H1 (cell line): ENCODE data around the gene RNF214. TPM values are rescaled to one million over a fixed set of nuclear protein-coding genes. Genes with fewer than 3 reads are reported as not detected.

Experiments used
- CTCF ChIA-PET: fragments of 300-600 bp; sonication (Branson Sonifier 250); formaldehyde crosslinking; loops from one replicate; lab custom pipeline; 2021; ENCODE audit not compliant: partially characterized antibody; lab: Charles Lee
- POLR2A ChIA-PET: fragments of 300-600 bp; sonication (Branson Sonifier 250); formaldehyde crosslinking; loops from one replicate; lab custom pipeline; 2021; ENCODE audit warnings: inconsistent platforms; ENCODE audit not compliant: partially characterized antibody; lab: Charles Lee
- DNase-seq, 2 experiments: peaks; one replicate each; pipeline versions ENCODE4 v3.0.0 to v3.0.0-alpha.2; 2010 to 2022; ENCODE audit warnings: low spot score in 2 of 2, low read depth in 1 of 2, mixed read lengths in 1 of 2
- FAIRE-seq: peaks from 2 replicates; lab custom pipeline; 2011; peaks lifted over from hg19 to GRCh38; lab: Jason Lieb, UNC
- H2AFZ ChIP-seq: 2 replicates; pipeline ENCODE4 v1.8.1; 2012; ENCODE audit warnings: low read length, inconsistent platforms
- H2AK5ac ChIP-seq: 2 replicates; pipeline ENCODE4 v1.6.1; 2013; ENCODE audit warnings: low read depth, low read length
- H2BK120ac ChIP-seq: replicated peaks from 2 replicates; pipeline ENCODE3; 2013; ENCODE audit warnings: low read depth, low read length, inconsistent platforms
- H2BK12ac ChIP-seq: 2 replicates; pipeline ENCODE4 v1.6.1; 2013; ENCODE audit warnings: low read depth, low read length
- H2BK15ac ChIP-seq: 2 replicates; pipeline ENCODE4 v1.6.1; 2013; ENCODE audit warnings: low read length
- H2BK20ac ChIP-seq: 2 replicates; pipeline ENCODE4 v1.6.1; 2013; ENCODE audit warnings: low read length
- H2BK5ac ChIP-seq: 2 replicates; pipeline ENCODE4 v1.6.1; 2013; ENCODE audit warnings: low read depth, low read length
- H3K14ac ChIP-seq: 2 replicates; pipeline ENCODE4 v1.6.1; 2013; ENCODE audit warnings: inconsistent platforms; ENCODE audit not compliant: insufficient read length
- H3K18ac ChIP-seq: 2 replicates; pipeline ENCODE4 v1.6.1; 2013; ENCODE audit warnings: low read length; ENCODE audit errors: extremely low read depth
- H3K23ac ChIP-seq: 2 replicates; pipeline ENCODE4 v1.6.1; 2013; ENCODE audit warnings: inconsistent platforms; ENCODE audit not compliant: insufficient read length
- H3K23me2 ChIP-seq: 2 replicates; pipeline ENCODE4 v1.6.1; 2013; ENCODE audit warnings: low read depth, low read length
- H3K27ac ChIP-seq: 2 replicates; pipeline ENCODE4 v1.6.1; 2011; ENCODE audit warnings: low read depth, low read length, inconsistent platforms
- H3K27me3 ChIP-seq, 4 experiments: replicated peaks in 1 of 4; 1 replicate in 1 of 4; 2 replicates in 3 of 4; pipeline versions ENCODE4 v1.6.1 to v1.8.1; 2011 to 2013; ENCODE audit warnings: low read length in 3 of 4, mild to moderate bottlenecking in 3 of 4, inconsistent platforms in 2 of 4, mixed read lengths in 2 of 4, moderate library complexity in 1 of 4; ENCODE audit not compliant: control insufficient read depth in 3 of 4, insufficient read depth in 3 of 4; ENCODE audit errors: extremely low read depth in 1 of 4
- H3K36me3 ChIP-seq, 4 experiments: 2 replicates each; pipeline versions ENCODE4 v1.6.1 to v1.8.1; 2011 to 2013; ENCODE audit warnings: mild to moderate bottlenecking in 4 of 4, low read length in 3 of 4, moderate library complexity in 2 of 4, control low read depth in 1 of 4, inconsistent platforms in 1 of 4; ENCODE audit not compliant: insufficient read depth in 4 of 4, control insufficient read depth in 2 of 4
- H3K4ac ChIP-seq: replicated peaks from 2 replicates; pipeline ENCODE3; 2013; ENCODE audit warnings: low read length, low read depth, mixed read lengths, inconsistent platforms; ENCODE audit not compliant: insufficient read length
- H3K4me1 ChIP-seq, 4 experiments: replicated peaks in 1 of 4; 1 replicate in 1 of 4; 2 replicates in 3 of 4; pipeline versions ENCODE4 v1.6.1 to v1.8.1; 2011 to 2013; ENCODE audit warnings: low read length in 3 of 4, inconsistent platforms in 2 of 4, mixed read lengths in 1 of 4; ENCODE audit not compliant: insufficient read depth in 4 of 4, control insufficient read depth in 3 of 4
- H3K4me2 ChIP-seq, 2 experiments: 2 replicates each; pipeline versions ENCODE4 v1.6.1 to v1.8.1; 2011 to 2013; ENCODE audit warnings: low read depth in 2 of 2, low read length in 2 of 2, control low read depth in 1 of 2, inconsistent platforms in 1 of 2, mild to moderate bottlenecking in 1 of 2; ENCODE audit not compliant: insufficient read depth in 1 of 2
- H3K4me3 ChIP-seq, 4 experiments: fragments of 200-600, 300-600 bp in 1 of 4; sonication (generic), shearing (Covaris generic), sonication (Bioruptor Twin) in 1 of 4; 2 replicates each; pipeline versions ENCODE4 v1.5.1 to v1.8.1; 2011 to 2016; ENCODE audit warnings: low read length in 4 of 4, low read depth in 3 of 4, control low read depth in 2 of 4, inconsistent platforms in 2 of 4, mild to moderate bottlenecking in 2 of 4, mixed read lengths in 1 of 4, moderate library complexity in 1 of 4; ENCODE audit not compliant: insufficient read depth in 2 of 4; ENCODE audit errors: extremely low read depth in 1 of 4
- H3K56ac ChIP-seq: replicated peaks from 2 replicates; pipeline ENCODE3; 2013; ENCODE audit warnings: low read depth, mild to moderate bottlenecking, mixed read lengths, low read length, inconsistent platforms; ENCODE audit not compliant: insufficient read length
- H3K79me1 ChIP-seq: 2 replicates; pipeline ENCODE4 v1.6.1; 2013; ENCODE audit warnings: low read depth, low read length, control low read depth
- H3K79me2 ChIP-seq, 2 experiments: 2 replicates each; pipeline versions ENCODE4 v1.6.1 to v1.8.1; 2012 to 2013; ENCODE audit warnings: low read length in 2 of 2, mild to moderate bottlenecking in 2 of 2, inconsistent platforms in 1 of 2; ENCODE audit not compliant: insufficient read depth in 2 of 2, control insufficient read depth in 1 of 2
- H3K9ac ChIP-seq, 4 experiments: replicated peaks in 1 of 4; 1 replicate in 1 of 4; 2 replicates in 3 of 4; pipeline versions ENCODE4 v1.6.1 to v1.8.1; 2011 to 2013; ENCODE audit warnings: low read depth in 3 of 4, low read length in 3 of 4, control low read depth in 2 of 4, mild to moderate bottlenecking in 2 of 4, moderate library complexity in 2 of 4, inconsistent platforms in 1 of 4; ENCODE audit errors: extremely low read depth in 1 of 4
- H3K9me3 ChIP-seq, 2 experiments: 2 replicates each; pipeline versions ENCODE4 v1.6.1 to v1.8.1; 2012 to 2013; ENCODE audit warnings: mild to moderate bottlenecking in 2 of 2, moderate library complexity in 2 of 2, control low read depth in 1 of 2, inconsistent platforms in 1 of 2, low read depth in 1 of 2, low read length in 1 of 2, mixed read lengths in 1 of 2; ENCODE audit not compliant: insufficient read depth in 2 of 2
- H4K20me1 ChIP-seq, 2 experiments: replicated peaks in 1 of 2; 2 replicates each; pipeline versions ENCODE3 to v1.8.1; 2011 to 2013; ENCODE audit warnings: inconsistent platforms in 2 of 2, low read length in 2 of 2, mild to moderate bottlenecking in 1 of 2; ENCODE audit not compliant: insufficient read depth in 2 of 2, control insufficient read depth in 1 of 2
- H4K5ac ChIP-seq: 2 replicates; pipeline ENCODE4 v1.6.1; 2013; ENCODE audit warnings: low read length, low read depth, mixed read lengths, inconsistent platforms; ENCODE audit not compliant: insufficient read length
- H4K8ac ChIP-seq: 2 replicates; pipeline ENCODE4 v1.8.0; 2013; ENCODE audit warnings: mild to moderate bottlenecking, moderate library complexity, low read length, inconsistent platforms; ENCODE audit not compliant: insufficient read depth; ENCODE audit errors: extremely low read depth
- H4K91ac ChIP-seq: replicated peaks from 2 replicates; pipeline ENCODE3; 2013; ENCODE audit warnings: low read length, mixed read lengths, inconsistent platforms; ENCODE audit not compliant: insufficient read length
- BACH1 ChIP-seq: IDR thresholded peaks from 2 replicates; pipeline ENCODE4 v1.6.1; 2012; ENCODE audit warnings: low read length, improper control_type of control experiment
- E2F6 ChIP-seq: IDR thresholded peaks from 2 replicates; pipeline ENCODE4 v1.6.1; 2012; ENCODE audit warnings: inconsistent platforms
- EZH2 ChIP-seq: fragments of 200-600 bp; sonication (generic); IDR thresholded peaks from 2 replicates; pipeline ENCODE4 v1.7.1; 2012; ENCODE audit warnings: low read depth, mild to moderate bottlenecking, moderate library complexity, low read length, inconsistent platforms; ENCODE audit not compliant: severe bottlenecking
- MAFK ChIP-seq: IDR thresholded peaks from 2 replicates; pipeline ENCODE4 v1.6.1; 2012; ENCODE audit warnings: low read depth, mild to moderate bottlenecking, improper control_type of control experiment, low read length
- POLR2A ChIP-seq, 2 experiments: IDR thresholded peaks; 1 replicate in 1 of 2; 2 replicates in 1 of 2; pipeline ENCODE4 v1.6.1; 2011; ENCODE audit warnings: low read depth in 2 of 2, low read length in 2 of 2, mild to moderate bottlenecking in 2 of 2; ENCODE audit errors: control extremely low read depth in 1 of 2
- RNF2 ChIP-seq: fragments of 200-900, 300-1000 bp; sonication (generic); IDR thresholded peaks from 2 replicates; pipeline ENCODE4 v1.7.1; 2016; ENCODE audit warnings: borderline replicate concordance, low read depth, mild to moderate bottlenecking, antibody characterized with exemption, low read length; ENCODE audit not compliant: poor library complexity, severe bottlenecking; ENCODE audit errors: missing control alignments
- TAF1 ChIP-seq: IDR thresholded peaks from 2 replicates; pipeline ENCODE4 v1.6.1; 2011; ENCODE audit warnings: mild to moderate bottlenecking, low read depth, low read length
- ZNF274 ChIP-seq: IDR thresholded peaks from 2 replicates; pipeline ENCODE4 v1.7.0; 2012; ENCODE audit warnings: low read length, borderline replicate concordance; ENCODE audit errors: extremely low read depth
- WGBS, 2 experiments: shearing (Covaris generic) in 1 of 2; methylation state at CpG; one replicate each; pipeline versions ENCODE4 v1.1.6 to v1.1.7; 2013 to 2015; ENCODE audit warnings: low lambda C conversion rate in 2 of 2, mixed read lengths in 2 of 2, inconsistent platforms in 1 of 2, low coverage in 1 of 2, missing lambda C conversion rate in 1 of 2; ENCODE audit not compliant: insufficient replicate concordance in 2 of 2, insufficient coverage in 1 of 2, insufficient read length in 1 of 2; ENCODE audit errors: extremely low coverage in 1 of 2, missing lambda C conversion rate in 1 of 2; 5-methylcytosine and 5-hydroxymethylcytosine counted together
- polyA plus RNA-seq, 7 experiments: library from polyadenylated mRNA; depleted of rRNA in 3 of 7; stranded (reverse) in 5 of 7; unstranded in 2 of 7; fragments of >200 nt in 5 of 7; fragments of 200-250 nt in 2 of 7; gene quantifications; 1 replicate in 5 of 7; 2 replicates in 1 of 7; 4 replicates in 1 of 7; pipeline versions ENCODE4 v1.2.1 to v1.2.3, GENCODE V29; 2011 to 2013; ENCODE audit warnings: missing spikeins in 2 of 7, mixed read lengths in 2 of 7
- total RNA-seq: library from RNA; stranded (reverse); fragmentation: NEBNext Ultra II Directional; extraction: Animal tissue kit (Norgen Biotek cat#: 25700); gene quantifications from 2 replicates; pipeline ENCODE4 v1.2.1, GENCODE V29; 2021
- TF ChIP-seq, protein P1 (sequence below), 3 experiments: IDR thresholded peaks; 1 replicate in 2 of 3; 2 replicates in 1 of 3; pipeline versions ENCODE4 v1.5.1 to v1.6.1; 2011; ENCODE audit warnings: low read length in 3 of 3, mild to moderate bottlenecking in 3 of 3, inconsistent platforms in 2 of 3, low read depth in 1 of 3, moderate library complexity in 1 of 3; ENCODE audit not compliant: insufficient read depth in 1 of 3; ENCODE audit errors: control extremely low read depth in 1 of 3

RNF214 gene
- total and polyA plus RNA-seq, 2 of the 8 experiments (the other 6 are each of a cell fraction or from before 2014, with no cell fraction given), result 34.9 to 35.6 TPM

- ChIA-PET POLR2A (interaction anchor here (0.9 to 2.4 kb wide), 4 partner anchors 8 to 22 kb away, joined by 3 to 6 read pairs (median 4); partner anchors contain the start of gene CEP164), CTCF (interaction anchor here (0.6 to 1.5 kb wide), 3 partner anchors 10 to 216 kb away, joined by 3 read pairs; no protein-coding TSS in a partner anchor)
- H2AK5ac ChIP-seq, result no peak overlapping the region
- H2BK12ac ChIP-seq, result no peak overlapping the region
- no peak for FAIRE-seq
- no peaks in the 10 kb centered on the region for H3K23me2 ChIP-seq
- H2BK5ac ChIP-seq, result no peak overlapping the region
- no peak overlapping the region for H3K23ac ChIP-seq
- H3K4me1 ChIP-seq, result peaks cover 0 to 1% (median under 1%) of the 10 kb centered on the region in 4 experiments; a peak in 1 of 7 replicates
- H4K8ac ChIP-seq, result no peak overlapping the region
- no peak overlapping the region for H2BK15ac ChIP-seq
- no peaks in the 10 kb centered on the region for H3K79me1 ChIP-seq
- no peaks in the 10 kb centered on the region for H3K36me3 ChIP-seq
- H3K4me3 ChIP-seq, result no peak overlapping the region
- no peaks in the 10 kb centered on the region for H4K20me1 ChIP-seq
- H3K4ac ChIP-seq, result no peak overlapping the region
- no peak overlapping the region for H4K5ac ChIP-seq
- no peak overlapping the region for H3K9ac ChIP-seq
- no peak overlapping the region for H3K27ac ChIP-seq
- no peak for DNase-seq
- H3K27me3 ChIP-seq, result 0 out of 7 replicates have a peak, but pooled peaks cover 0 to 3% (median 0%) of the 10 kb centered on the region in 4 experiments
- H3K79me2 ChIP-seq, result no peaks in the 10 kb centered on the region
- no peak overlapping the region for H4K91ac ChIP-seq
- H2BK20ac ChIP-seq, result no peak overlapping the region
- H3K14ac ChIP-seq, result no peak overlapping the region
- H2BK120ac ChIP-seq, result no peak overlapping the region
- 92% methylated on average over 7 of the region's 7 CpGs; no CpG with 5 or more reads in 1 of the 2 experiments for WGBS, 2 experiments
- H3K18ac ChIP-seq, result no peak overlapping the region
- H3K4me2 ChIP-seq, result no peak overlapping the region
- TF ChIP-seq POLR2A (IDR thresholded peaks at IDR 0.05; ENCODE audit: control extremely low read depth in 1 of 2, low read depth in 2 of 2, low read length in 2 of 2) (no peak), RNF2 (no peak), TAF1 (no peak), BACH1 (no peak), MAFK (no peak), ZNF274 (no peak), E2F6 (no peak), EZH2 (no peak)
- TF ChIP-seq, protein P1, sequence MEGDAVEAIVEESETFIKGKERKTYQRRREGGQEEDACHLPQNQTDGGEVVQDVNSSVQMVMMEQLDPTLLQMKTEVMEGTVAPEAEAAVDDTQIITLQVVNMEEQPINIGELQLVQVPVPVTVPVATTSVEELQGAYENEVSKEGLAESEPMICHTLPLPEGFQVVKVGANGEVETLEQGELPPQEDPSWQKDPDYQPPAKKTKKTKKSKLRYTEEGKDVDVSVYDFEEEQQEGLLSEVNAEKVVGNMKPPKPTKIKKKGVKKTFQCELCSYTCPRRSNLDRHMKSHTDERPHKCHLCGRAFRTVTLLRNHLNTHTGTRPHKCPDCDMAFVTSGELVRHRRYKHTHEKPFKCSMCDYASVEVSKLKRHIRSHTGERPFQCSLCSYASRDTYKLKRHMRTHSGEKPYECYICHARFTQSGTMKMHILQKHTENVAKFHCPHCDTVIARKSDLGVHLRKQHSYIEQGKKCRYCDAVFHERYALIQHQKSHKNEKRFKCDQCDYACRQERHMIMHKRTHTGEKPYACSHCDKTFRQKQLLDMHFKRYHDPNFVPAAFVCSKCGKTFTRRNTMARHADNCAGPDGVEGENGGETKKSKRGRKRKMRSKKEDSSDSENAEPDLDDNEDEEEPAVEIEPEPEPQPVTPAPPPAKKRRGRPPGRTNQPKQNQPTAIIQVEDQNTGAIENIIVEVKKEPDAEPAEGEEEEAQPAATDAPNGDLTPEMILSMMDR (IDR thresholded peaks at IDR 0.05; ENCODE audit: control extremely low read depth in 1 of 3, insufficient read depth in 1 of 3, low read depth in 1 of 3, low read length in 3 of 3), result no peak
- H3K9me3 ChIP-seq, result no peaks in the 10 kb centered on the region
- H2AFZ ChIP-seq, result no peak overlapping the region
- H3K56ac ChIP-seq, result no peak overlapping the region
These were observed 76.8 kb downstream of the RNF214 start for GRCh38 chr11:117309310-117309709.
